Endothelial cell of umbilical vein (primary cell): Measurements from ENCODE around the gene SSC5D. TPM values are rescaled to one million over a fixed set of nuclear protein-coding genes. Genes with fewer than 3 reads are reported as not detected.

Experiments
- BruUV-seq: library from RNA; stranded (reverse); fragments of 400-500 nt; replicated peaks from 2 replicates; lab custom pipeline; 2021; lab: Mats Ljungman, UMichigan
- CTCF ChIA-PET: fragments of 300-600, 350-600 bp; sonication (Branson Sonifier 250); formaldehyde crosslinking; loops from one replicate; lab custom pipeline; 2021; ENCODE audit warnings: antibody characterized with exemption, inconsistent platforms; lab: Charles Lee
- POLR2A ChIA-PET: fragments of 300-600, 350-600 bp; sonication (Branson Sonifier 250); formaldehyde crosslinking; loops from one replicate; lab custom pipeline; 2021; ENCODE audit warnings: antibody characterized with exemption, inconsistent platforms; lab: Charles Lee
- DNase-seq: peaks from one replicate; pipeline ENCODE4 v3.0.0-alpha.2; 2011; ENCODE audit warnings: low read depth, low spot score
- FAIRE-seq: peaks from 2 replicates; lab custom pipeline; 2011; peaks lifted over from hg19 to GRCh38; lab: Jason Lieb, UNC
- H2AFZ ChIP-seq: 2 replicates; pipeline ENCODE4 v1.6.0; 2012; ENCODE audit warnings: low read depth, low read length, control low read depth, inconsistent platforms
- H3K27ac ChIP-seq: 2 replicates; pipeline ENCODE4 v1.5.1; 2011; ENCODE audit warnings: low read depth, mild to moderate bottlenecking, control low read depth, low read length, moderate library complexity; ENCODE audit not compliant: insufficient read depth
- H3K27me3 ChIP-seq, 2 experiments: 2 replicates each; pipeline versions ENCODE4 v1.6.0 to v1.6.1; 2011; ENCODE audit warnings: low read length in 2 of 2, mixed read lengths in 1 of 2; ENCODE audit not compliant: control insufficient read depth in 2 of 2, insufficient read depth in 2 of 2
- H3K36me3 ChIP-seq, 2 experiments: 2 replicates in 1 of 2; 3 replicates in 1 of 2; pipeline ENCODE4 v1.5.1; 2011; ENCODE audit warnings: low read length in 2 of 2, mild to moderate bottlenecking in 1 of 2, moderate library complexity in 1 of 2; ENCODE audit not compliant: control insufficient read depth in 2 of 2, insufficient read depth in 2 of 2; ENCODE audit errors: extremely low read depth in 1 of 2
- H3K4me1 ChIP-seq: 3 replicates; pipeline ENCODE4 v1.5.1; 2011; ENCODE audit warnings: mild to moderate bottlenecking, low read length; ENCODE audit not compliant: control insufficient read depth, insufficient read depth; ENCODE audit errors: extremely low read depth
- H3K4me2 ChIP-seq: 2 replicates; pipeline ENCODE4 v1.6.1; 2011; ENCODE audit warnings: low read length, control low read depth, mixed read lengths; ENCODE audit not compliant: insufficient read depth
- H3K4me3 ChIP-seq, 3 experiments: fragments of 200-600 bp in 1 of 3; sonication (generic), shearing (Covaris generic) in 1 of 3; replicated peaks in 1 of 3; 2 replicates each; pipeline ENCODE4 v1.5.1; 2011 to 2016; ENCODE audit warnings: control low read depth in 3 of 3, low read length in 3 of 3, mild to moderate bottlenecking in 2 of 3, inconsistent platforms in 1 of 3, low read depth in 1 of 3, moderate library complexity in 1 of 3; ENCODE audit not compliant: insufficient read depth in 1 of 3
- H3K79me2 ChIP-seq: 2 replicates; pipeline ENCODE4 v1.6.0; 2012; ENCODE audit warnings: low read length, inconsistent platforms; ENCODE audit not compliant: control insufficient read depth, insufficient read depth
- H3K9ac ChIP-seq: replicated peaks from 2 replicates; pipeline ENCODE3; 2011; ENCODE audit warnings: low read length, control low read depth; ENCODE audit not compliant: insufficient read depth; ENCODE audit errors: extremely low read depth
- H3K9me1 ChIP-seq: replicated peaks from 3 replicates; pipeline ENCODE4 v1.6.0; 2011; ENCODE audit warnings: mild to moderate bottlenecking, low read length; ENCODE audit not compliant: control insufficient read depth, insufficient read depth; ENCODE audit errors: extremely low read depth
- H3K9me3 ChIP-seq: replicated peaks from 2 replicates; pipeline ENCODE4 v1.5.1; 2012; ENCODE audit warnings: low read length, inconsistent platforms; ENCODE audit not compliant: control insufficient read depth, insufficient read depth
- H4K20me1 ChIP-seq: replicated peaks from 2 replicates; pipeline ENCODE3; 2011; ENCODE audit warnings: mild to moderate bottlenecking, low read length; ENCODE audit not compliant: control insufficient read depth, insufficient read depth; ENCODE audit errors: extremely low read depth
- EZH2 ChIP-seq: IDR thresholded peaks from 2 replicates; pipeline ENCODE4 v1.6.1; 2012; ENCODE audit warnings: borderline replicate concordance, low read depth, mild to moderate bottlenecking, moderate library complexity, low read length, inconsistent platforms; ENCODE audit not compliant: severe bottlenecking
- FOS ChIP-seq: IDR thresholded peaks from 2 replicates; pipeline ENCODE4 v1.6.1; 2011; ENCODE audit warnings: mild to moderate bottlenecking, low read length, moderate library complexity, borderline replicate concordance; ENCODE audit not compliant: insufficient read depth
- GATA2 ChIP-seq: IDR thresholded peaks from 2 replicates; pipeline ENCODE4 v1.7.0; 2011; ENCODE audit warnings: low read depth, mild to moderate bottlenecking, moderate library complexity, mixed read lengths, low read length; ENCODE audit not compliant: insufficient read length, insufficient read depth
- JUN ChIP-seq: IDR thresholded peaks from 2 replicates; pipeline ENCODE4 v1.6.1; 2011; ENCODE audit warnings: borderline replicate concordance, low read depth; ENCODE audit not compliant: insufficient read length, insufficient read depth
- POLR2A ChIP-seq: IDR thresholded peaks from 2 replicates; pipeline ENCODE4 v1.6.1; 2012; ENCODE audit warnings: low read depth, mild to moderate bottlenecking, control low read depth, low read length
- POLR2AphosphoS5 ChIP-seq: IDR thresholded peaks from 2 replicates; pipeline ENCODE4 v1.6.1; 2012; ENCODE audit warnings: low read depth, mild to moderate bottlenecking, control low read depth, low read length, moderate library complexity; ENCODE audit not compliant: insufficient read depth
- dilution Hi-C: fragments of 300-500 bp; cut with MboI; formaldehyde crosslinking; loops from one replicate; pipeline ENCODE4 v1.15.0; 2019; ENCODE audit warnings: low sequenced_read_pairs; ENCODE audit not compliant: extremely low pct_ligation_motif_present
- intact Hi-C: fragments of 100-400 bp; cut with micrococcal nuclease; formaldehyde crosslinking; loops from one replicate; pipeline ENCODE4 v1.10.0; 2022
- polyA plus RNA-seq, 4 experiments: library from polyadenylated mRNA; depleted of rRNA in 3 of 4; stranded (reverse) in 3 of 4; unstranded in 1 of 4; fragments of >200 nt; gene quantifications; 2 replicates each; pipeline versions ENCODE4 v1.2.1 to v1.2.3, GENCODE V29; 2011 to 2012; ENCODE audit warnings: missing spikeins in 1 of 4
- total RNA-seq: library from RNA; stranded (reverse); gene quantifications from 2 replicates; pipeline ENCODE4 v1.2.3, GENCODE V29; 2021
- TF ChIP-seq, protein P1 (sequence below), 2 donors: IDR thresholded peaks; 1 replicate in 1 of 2; 2 replicates in 1 of 2; pipeline ENCODE4 v1.5.1; 2011; ENCODE audit warnings: low read length in 2 of 2, mild to moderate bottlenecking in 2 of 2, moderate library complexity in 2 of 2, control low read depth in 1 of 2, inconsistent platforms in 1 of 2, low read depth in 1 of 2; ENCODE audit not compliant: insufficient read depth in 1 of 2; ENCODE audit errors: extremely low read depth in 1 of 2
- TF ChIP-seq, protein P2 (sequence below): IDR thresholded peaks from 2 replicates; pipeline ENCODE4 v1.6.1; 2011; ENCODE audit not compliant: insufficient read depth, insufficient read length

Gene SSC5D
- total and polyA plus RNA-seq, 2 donors (not counting 3 experiments of a cell fraction or from before 2014, with no cell fraction given), result 0.47 to 1.3 TPM

DNA sequence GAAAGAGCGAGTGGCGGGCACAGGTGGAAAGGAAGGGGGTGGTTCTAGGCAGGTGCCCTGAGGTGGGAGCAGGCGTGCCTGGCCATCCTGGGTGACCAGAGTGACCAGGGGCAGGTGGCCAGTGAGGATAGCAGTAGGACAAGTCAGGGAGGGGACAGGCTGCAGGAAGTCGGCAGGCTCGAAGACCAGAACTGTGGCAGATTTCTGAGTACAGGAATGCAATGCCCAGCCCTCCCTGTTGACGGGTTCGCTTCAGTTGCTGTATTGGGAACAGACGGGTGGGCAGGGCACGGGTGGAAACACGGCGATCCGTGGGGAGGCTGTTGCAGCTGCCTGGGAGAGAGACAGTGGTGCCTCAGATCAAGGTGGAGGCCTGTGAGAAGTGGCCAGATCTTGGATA is 9.9 kb upstream of the SSC5D start:
- FAIRE-seq (no peak), DNase-seq (no peak)
- intact Hi-C loops, result no loop called here
- ChIA-PET POLR2A (no interaction called here), CTCF (interaction anchor here (0.8 to 6.1 kb wide), 2 partner anchors 11 to 26 kb away, joined by 4 to 62 read pairs; no protein-coding TSS in a partner anchor)
- no peak overlapping the region for H3K4me3 ChIP-seq
- no peak overlapping the region for H3K27ac ChIP-seq
- no peak overlapping the region for H3K9ac ChIP-seq
- no peak overlapping the region for H3K4me2 ChIP-seq
- TF ChIP-seq, protein P1, sequence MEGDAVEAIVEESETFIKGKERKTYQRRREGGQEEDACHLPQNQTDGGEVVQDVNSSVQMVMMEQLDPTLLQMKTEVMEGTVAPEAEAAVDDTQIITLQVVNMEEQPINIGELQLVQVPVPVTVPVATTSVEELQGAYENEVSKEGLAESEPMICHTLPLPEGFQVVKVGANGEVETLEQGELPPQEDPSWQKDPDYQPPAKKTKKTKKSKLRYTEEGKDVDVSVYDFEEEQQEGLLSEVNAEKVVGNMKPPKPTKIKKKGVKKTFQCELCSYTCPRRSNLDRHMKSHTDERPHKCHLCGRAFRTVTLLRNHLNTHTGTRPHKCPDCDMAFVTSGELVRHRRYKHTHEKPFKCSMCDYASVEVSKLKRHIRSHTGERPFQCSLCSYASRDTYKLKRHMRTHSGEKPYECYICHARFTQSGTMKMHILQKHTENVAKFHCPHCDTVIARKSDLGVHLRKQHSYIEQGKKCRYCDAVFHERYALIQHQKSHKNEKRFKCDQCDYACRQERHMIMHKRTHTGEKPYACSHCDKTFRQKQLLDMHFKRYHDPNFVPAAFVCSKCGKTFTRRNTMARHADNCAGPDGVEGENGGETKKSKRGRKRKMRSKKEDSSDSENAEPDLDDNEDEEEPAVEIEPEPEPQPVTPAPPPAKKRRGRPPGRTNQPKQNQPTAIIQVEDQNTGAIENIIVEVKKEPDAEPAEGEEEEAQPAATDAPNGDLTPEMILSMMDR (IDR thresholded peaks at IDR 0.05; ENCODE audit: extremely low read depth in 1 of 2, insufficient read depth in 1 of 2, low read depth in 1 of 2, low read length in 2 of 2), result no peak
- no peak for TF ChIP-seq EZH2
- TF ChIP-seq, protein P2, sequence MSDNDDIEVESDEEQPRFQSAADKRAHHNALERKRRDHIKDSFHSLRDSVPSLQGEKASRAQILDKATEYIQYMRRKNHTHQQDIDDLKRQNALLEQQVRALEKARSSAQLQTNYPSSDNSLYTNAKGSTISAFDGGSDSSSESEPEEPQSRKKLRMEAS, result no peak
- TF ChIP-seq GATA2, result no peak
- no peak for TF ChIP-seq FOS
- no peak for TF ChIP-seq POLR2A
- TF ChIP-seq POLR2AphosphoS5, result no peak
- no peak for TF ChIP-seq JUN
- dilution Hi-C loops, result no loop called here
- no peaks in the 10 kb centered on the region for H3K36me3 ChIP-seq
- H3K9me3 ChIP-seq, result no peaks in the 10 kb centered on the region
- peaks cover 17% of the 10 kb centered on the region for H3K79me2 ChIP-seq
- H2AFZ ChIP-seq, result no peak overlapping the region
- no TSS peak for BruUV-seq
- no peaks in the 10 kb centered on the region for H4K20me1 ChIP-seq
- no peaks in the 10 kb centered on the region for H3K27me3 ChIP-seq
- H3K4me1 ChIP-seq, result peaks cover 10% of the 10 kb centered on the region
- no peaks in the 10 kb centered on the region for H3K9me1 ChIP-seq
